GM21737 (cell line): Measurements from ENCODE around the gene PARVA.

ENCODE experiments used
- ATAC-seq: cut with Tn5 transposase; IDR thresholded peaks from one replicate; pipeline ENCODE4 v1.9.1; 2021; ENCODE audit warnings: mild to moderate bottlenecking, moderate library complexity; ENCODE audit not compliant: unreplicated experiment

Gene PARVA

GRCh38 chr11:12430351-12430750 lies 53.0 kb downstream of the PARVA start:
- ATAC-seq, result no peak

- ATAC-seq, result no peak
These were observed 53.7 kb downstream of the PARVA start for GRCh38 chr11:12430954-12431595.

DNA sequence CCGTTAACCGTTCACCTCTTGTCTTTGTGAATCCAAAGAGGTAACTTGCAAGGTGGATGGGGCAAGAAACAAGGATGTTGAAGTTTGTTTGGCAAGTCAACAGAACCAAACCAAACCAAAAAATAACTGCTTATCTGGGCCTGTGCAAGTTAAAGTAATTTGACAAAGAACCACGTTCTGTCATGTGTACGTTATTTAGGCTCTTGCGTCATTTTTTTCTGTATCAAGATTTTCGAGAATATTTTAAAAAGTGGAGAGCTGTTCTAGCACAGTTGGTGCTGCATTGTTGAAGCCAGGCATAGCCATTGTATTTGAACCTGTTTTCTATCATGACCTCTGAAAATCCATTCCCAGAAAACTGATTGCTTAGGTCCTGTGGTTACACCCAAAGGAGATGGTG lies 55.1 kb downstream of the PARVA start:
- no peak for ATAC-seq

DNA sequence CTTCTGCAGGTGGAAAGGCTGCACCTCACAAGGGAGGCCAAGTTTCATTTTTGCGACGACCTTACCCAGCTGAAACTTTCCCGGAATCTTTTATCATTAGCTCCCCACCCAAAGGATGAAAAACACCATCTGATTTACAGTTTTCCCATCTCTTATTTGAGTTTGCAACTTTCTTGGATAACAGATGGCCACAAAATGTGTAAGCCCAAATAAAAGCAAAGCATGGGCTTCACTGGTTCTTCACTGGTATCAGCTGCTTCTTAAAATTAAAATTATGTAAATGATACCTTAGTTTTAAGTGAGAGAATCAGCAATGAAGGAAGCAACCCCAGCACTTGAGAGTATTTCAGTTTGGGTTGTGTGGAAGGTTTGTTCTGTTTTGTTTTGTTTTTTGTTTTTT lies 55.8 kb downstream of the PARVA start:
- ATAC-seq, result no peak

GRCh38 chr11:12433571-12434324 lies 56.4 kb downstream of the PARVA start:
- ATAC-seq, result no peak

DNA sequence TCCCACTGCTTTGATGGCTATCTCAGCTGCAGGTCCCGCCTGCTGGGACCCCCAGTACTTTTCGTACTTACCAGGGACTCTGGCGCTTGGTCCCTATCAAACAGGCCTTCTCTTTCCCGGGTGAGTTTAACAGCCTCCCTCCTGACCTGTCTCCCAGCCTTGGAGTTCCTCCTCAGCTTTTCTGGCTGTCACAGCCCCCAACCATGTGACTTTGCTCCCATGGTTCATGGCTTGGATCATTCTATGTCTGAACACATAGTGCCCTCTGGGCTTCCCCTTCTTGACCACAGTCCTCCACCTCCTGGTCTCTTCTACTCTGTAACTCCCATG lies 56.9 kb downstream of the PARVA start:
- ATAC-seq, result no peak

GRCh38 chr11:12435264-12435663 lies 57.9 kb downstream of the PARVA start:
- no peak for ATAC-seq

GRCh38 chr11:12436266-12436665 lies 58.9 kb downstream of the PARVA start:
- ATAC-seq, result no peak

DNA sequence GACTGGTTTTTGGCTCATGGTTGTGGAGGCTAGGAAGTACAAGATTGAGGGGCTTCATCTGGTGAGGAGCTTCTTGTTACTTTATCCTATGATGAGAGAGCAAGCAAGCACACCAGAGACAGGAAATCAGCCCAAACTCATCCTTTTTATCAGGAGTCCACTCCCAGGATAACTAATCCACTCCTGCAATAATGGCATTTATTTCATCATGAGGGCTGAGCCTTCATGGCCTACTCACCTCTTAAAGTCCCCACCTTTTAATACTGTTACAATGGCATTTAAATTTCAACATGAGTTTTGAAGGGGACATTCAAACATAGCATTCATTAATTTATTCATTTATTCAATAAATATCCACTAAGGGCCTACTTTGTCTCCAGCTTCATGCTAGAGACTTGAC lies 60.9 kb downstream of the PARVA start:
- no peak for ATAC-seq

DNA sequence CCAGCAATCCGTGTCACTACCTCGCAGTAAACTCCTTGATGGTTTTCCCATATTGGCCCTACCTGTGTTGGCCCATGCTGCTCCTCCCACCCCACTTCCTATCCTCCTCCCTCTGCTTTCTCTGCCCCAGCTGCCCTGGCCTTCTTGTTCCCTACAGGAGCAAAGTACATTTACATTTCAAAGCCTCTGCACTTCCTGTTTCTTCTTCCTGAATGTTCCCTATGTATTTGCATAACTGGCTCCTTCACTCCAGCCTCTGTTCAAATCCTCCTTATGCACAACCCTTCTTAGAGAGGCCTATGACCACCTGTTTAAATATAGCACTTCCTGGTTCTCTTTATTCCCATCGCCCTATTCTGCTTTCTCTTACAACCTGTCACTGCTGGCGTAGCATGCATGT lies 62.2 kb downstream of the PARVA start:
- ATAC-seq, result no peak

GRCh38 chr11:12440565-12440964 lies 63.2 kb downstream of the PARVA start:
- no peak for ATAC-seq

GRCh38 chr11:12441231-12441861 lies 64.0 kb downstream of the PARVA start:
- ATAC-seq, result no peak

GRCh38 chr11:12444601-12445000 lies 67.2 kb downstream of the PARVA start:
- ATAC-seq, result no peak

GRCh38 chr11:12445001-12445400 lies 67.6 kb downstream of the PARVA start:
- no peak for ATAC-seq

DNA sequence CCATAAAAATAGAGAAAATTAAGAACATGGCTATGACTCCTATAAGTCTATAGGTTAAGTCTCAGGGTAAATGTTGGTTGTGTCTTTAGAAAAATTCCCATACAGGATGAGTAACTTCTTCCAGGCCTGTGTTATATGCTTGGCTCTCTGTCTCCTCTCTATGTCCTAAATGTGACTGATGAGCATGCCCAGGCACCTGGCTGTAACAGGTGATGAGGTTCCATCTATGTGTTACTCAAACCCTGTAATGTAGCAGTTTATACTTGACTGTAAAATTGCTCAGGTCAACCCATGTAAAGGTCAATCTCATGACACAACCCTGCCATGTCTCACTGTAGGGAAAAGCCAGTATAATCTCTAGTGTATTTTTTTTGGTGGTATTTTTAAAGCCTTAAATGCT lies 69.5 kb downstream of the PARVA start:
- no peak for ATAC-seq

- no peak for ATAC-seq
These were observed 71.0 kb downstream of the PARVA start for GRCh38 chr11:12448131-12448939.

GRCh38 chr11:12449961-12450715 lies 72.8 kb downstream of the PARVA start:
- ATAC-seq, result no peak

GRCh38 chr11:12451179-12451814 lies 73.9 kb downstream of the PARVA start:
- ATAC-seq, result no peak

GRCh38 chr11:12453243-12453642 lies 75.9 kb downstream of the PARVA start:
- no peak for ATAC-seq

DNA sequence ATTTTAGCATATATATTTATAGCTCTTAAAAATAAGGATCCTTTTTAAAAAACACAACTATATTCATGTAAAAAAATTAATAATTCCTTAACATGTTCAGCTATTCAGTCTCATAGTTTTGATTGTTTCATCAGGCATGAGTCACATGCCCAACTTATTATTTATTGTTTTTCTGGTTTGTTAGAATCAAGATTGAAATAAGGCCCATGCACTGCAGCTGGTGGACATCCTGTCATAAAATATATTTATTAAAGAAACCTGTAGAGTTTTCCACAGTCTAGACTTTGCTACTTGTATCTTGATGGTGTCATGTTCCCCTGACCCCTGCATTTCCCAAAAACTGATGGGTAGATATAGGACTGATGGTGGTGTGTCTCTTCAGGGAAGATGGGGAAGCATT lies 77.4 kb downstream of the PARVA start:
- no peak for ATAC-seq
